ENCODE measurements around the gene TTC33.
"Not testable (repeated sequence)": the region's sequence is repeated elsewhere in the genome, so short reads cannot be mapped to it uniquely, and the experiment has no call there.

TTC33 gene

GRCh38 chr5:40733879-40734563, 21.7 kb downstream of the TTC33 start:
- TF ChIP-seq, protein P1, sequence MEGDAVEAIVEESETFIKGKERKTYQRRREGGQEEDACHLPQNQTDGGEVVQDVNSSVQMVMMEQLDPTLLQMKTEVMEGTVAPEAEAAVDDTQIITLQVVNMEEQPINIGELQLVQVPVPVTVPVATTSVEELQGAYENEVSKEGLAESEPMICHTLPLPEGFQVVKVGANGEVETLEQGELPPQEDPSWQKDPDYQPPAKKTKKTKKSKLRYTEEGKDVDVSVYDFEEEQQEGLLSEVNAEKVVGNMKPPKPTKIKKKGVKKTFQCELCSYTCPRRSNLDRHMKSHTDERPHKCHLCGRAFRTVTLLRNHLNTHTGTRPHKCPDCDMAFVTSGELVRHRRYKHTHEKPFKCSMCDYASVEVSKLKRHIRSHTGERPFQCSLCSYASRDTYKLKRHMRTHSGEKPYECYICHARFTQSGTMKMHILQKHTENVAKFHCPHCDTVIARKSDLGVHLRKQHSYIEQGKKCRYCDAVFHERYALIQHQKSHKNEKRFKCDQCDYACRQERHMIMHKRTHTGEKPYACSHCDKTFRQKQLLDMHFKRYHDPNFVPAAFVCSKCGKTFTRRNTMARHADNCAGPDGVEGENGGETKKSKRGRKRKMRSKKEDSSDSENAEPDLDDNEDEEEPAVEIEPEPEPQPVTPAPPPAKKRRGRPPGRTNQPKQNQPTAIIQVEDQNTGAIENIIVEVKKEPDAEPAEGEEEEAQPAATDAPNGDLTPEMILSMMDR (IDR thresholded peaks at IDR 0.05; ENCODE audit: low read depth, low read length), result no peak
- no peak for DNase-seq (ENCODE audit: extremely low read depth, low read depth)

GRCh38 chr5:40733434-40733833, 22.3 kb downstream of the TTC33 start:
- TF ChIP-seq, protein P1 (IDR thresholded peaks at IDR 0.05; ENCODE audit: low read depth, low read length), result no peak
- no peak for DNase-seq (ENCODE audit: extremely low read depth, low read depth)

- DNase-seq (ENCODE audit: extremely low read depth, low read depth), result not testable (repeated sequence)
Measured at GRCh38 chr5:40722497-40722911, 33.3 kb downstream of the TTC33 start.

DNA sequence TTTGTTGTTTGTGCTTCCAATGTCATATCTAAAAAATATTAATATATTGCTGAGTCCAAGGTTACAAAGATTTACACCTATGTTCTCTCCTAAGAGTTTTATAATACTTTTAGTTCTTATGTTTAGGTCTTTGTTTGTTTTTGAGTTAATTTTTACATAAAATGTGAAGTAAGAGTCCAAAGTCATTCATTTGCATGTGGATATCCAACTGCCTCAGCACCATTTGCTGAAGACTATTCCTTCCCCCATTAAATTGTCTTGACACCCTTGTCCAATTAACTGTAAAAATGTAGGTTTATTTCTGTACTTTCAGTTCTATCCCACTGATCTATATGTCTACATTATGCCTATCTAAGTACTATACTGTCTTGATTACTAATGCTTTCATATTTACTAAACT, 35.7 kb downstream of the TTC33 start:
- DNase-seq (ENCODE audit: extremely low read depth, low read depth), result no peak
- TF ChIP-seq, protein P1 (IDR thresholded peaks at IDR 0.05; ENCODE audit: low read depth, low read length), result no peak

DNA sequence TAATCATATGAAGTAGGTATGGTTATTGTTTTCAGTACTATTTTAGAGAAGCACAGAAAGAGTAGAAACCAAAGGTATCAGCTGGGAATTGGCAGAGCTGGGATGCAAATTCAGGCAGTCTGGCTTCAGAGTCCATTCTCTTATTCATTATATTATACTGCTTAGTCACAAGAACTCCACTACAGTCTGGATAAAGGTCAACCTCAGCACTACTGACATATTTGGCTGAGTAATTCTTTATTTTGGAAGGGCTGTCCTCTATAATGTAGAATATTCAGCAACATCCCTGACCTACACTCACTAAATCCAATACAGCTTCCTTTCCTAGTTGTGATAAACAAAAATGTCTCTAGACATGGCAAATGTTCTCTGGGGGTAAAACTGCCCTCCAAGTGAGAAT, 38.5 kb downstream of the TTC33 start:
- TF ChIP-seq, protein P1 (IDR thresholded peaks at IDR 0.05; ENCODE audit: low read depth, low read length), result no peak
- no peak for DNase-seq (ENCODE audit: extremely low read depth, low read depth)

GRCh38 chr5:40716590-40716989, 39.2 kb downstream of the TTC33 start:
- TF ChIP-seq, protein P1 (IDR thresholded peaks at IDR 0.05; ENCODE audit: low read depth, low read length), result no peak
- no peak for DNase-seq (ENCODE audit: extremely low read depth, low read depth)

GRCh38 chr5:40716000-40716399, 39.8 kb downstream of the TTC33 start:
- TF ChIP-seq, protein P1 (IDR thresholded peaks at IDR 0.05; ENCODE audit: low read depth, low read length), result peak; percentile 11; the same call in 1 of the 2 replicates
- no peak for DNase-seq (ENCODE audit: extremely low read depth, low read depth)

- no peak for DNase-seq (ENCODE audit: extremely low read depth, low read depth)
- TF ChIP-seq, protein P1 (IDR thresholded peaks at IDR 0.05; ENCODE audit: low read depth, low read length), result no peak
Measured at GRCh38 chr5:40714001-40714400, 41.8 kb downstream of the TTC33 start.

- DNase-seq (ENCODE audit: extremely low read depth, low read depth), result not testable (repeated sequence)
Measured at GRCh38 chr5:40710575-40710974, 45.2 kb downstream of the TTC33 start.

GRCh38 chr5:40705484-40705883, 50.3 kb downstream of the TTC33 start:
- DNase-seq (ENCODE audit: extremely low read depth, low read depth), result not testable (repeated sequence)

- DNase-seq (ENCODE audit: extremely low read depth, low read depth), result not testable (repeated sequence)
Measured at GRCh38 chr5:40702027-40702426, 53.7 kb downstream of the TTC33 start.

All from AG09319 (cell line).